ENCODE measurements around the gene TMEM250. TPM values are rescaled to one million over a fixed set of nuclear protein-coding genes. Genes with fewer than 3 reads are reported as not detected.

The TMEM250 gene
- total RNA-seq, 1 experiment from 2014 or later, result 48.4 TPM

DNA sequence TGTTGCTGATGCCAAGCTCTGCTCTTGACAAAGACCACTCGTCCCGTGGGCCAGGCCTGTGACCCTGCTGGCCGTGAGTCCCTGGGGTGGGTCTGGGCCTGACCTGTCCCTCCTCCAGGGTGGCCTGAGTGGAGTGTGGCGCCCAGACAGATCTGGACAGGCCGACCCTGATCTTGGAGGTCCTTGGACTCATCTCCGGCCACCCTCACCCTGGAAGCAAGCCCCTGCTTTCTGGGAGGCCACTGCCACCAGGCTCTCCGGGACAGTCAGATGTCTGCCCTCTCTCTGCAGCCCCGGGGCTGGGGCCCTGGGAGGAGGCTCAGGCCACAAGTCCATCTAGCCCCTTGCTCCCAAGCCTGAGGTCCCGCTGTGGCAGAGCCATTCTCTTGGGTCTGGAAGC is 31.2 kb upstream of the TMEM250 start:
- Histone ChIP-seq H3K27me3 (replicated peaks; ENCODE audit: insufficient read depth, low read depth, low read length, poor library complexity) (no peaks in the 10 kb centered on the region), H3K9me3 (ENCODE audit: low read depth, low read length, poor library complexity, severe bottlenecking) (no peaks in the 10 kb centered on the region), H3K4me3 (ENCODE audit: low read depth, low read length, poor library complexity, severe bottlenecking) (no peak overlapping the region), H3K36me3 (ENCODE audit: insufficient read depth, low read length, poor library complexity, severe bottlenecking) (no peaks in the 10 kb centered on the region), H3K4me1 (ENCODE audit: insufficient read depth, low read length, poor library complexity, severe bottlenecking) (peaks cover 5% of the 10 kb centered on the region), H3K27ac (ENCODE audit: low read depth, low read length, poor library complexity, severe bottlenecking) (no peak overlapping the region)
- intact Hi-C loops (cut with micrococcal nuclease; ENCODE audit: unreplicated experiment), result no loop called here
- POLR2A ChIA-PET (ENCODE audit: low non-redundant PET), result no interaction called here
- no TSS peak for BruUV-seq (replicated peaks)
- TF ChIP-seq CTCF (conservative IDR thresholded peaks at IDR 0.05; ENCODE audit: low read depth, low read length) (no peak), EZH2 (IDR thresholded peaks at IDR 0.05; ENCODE audit: borderline replicate concordance, low read depth, low read length, poor library complexity, severe bottlenecking) (no peak)
- no peak for DNase-seq (ENCODE audit: low spot score)
- CTCF ChIA-PET, result interaction anchor here (0.7 kb wide), 1 partner anchor 11 kb away, joined by 3 read pairs; no protein-coding TSS in a partner anchor

- no peaks in the 10 kb centered on the region for H3K36me3 ChIP-seq (ENCODE audit: insufficient read depth, low read length, poor library complexity, severe bottlenecking)
- H3K9me3 ChIP-seq (ENCODE audit: low read depth, low read length, poor library complexity, severe bottlenecking), result no peaks in the 10 kb centered on the region
- ChIA-PET CTCF (interaction anchor here (0.7 kb wide), 1 partner anchor 11 kb away, joined by 3 read pairs; no protein-coding TSS in a partner anchor), POLR2A (ENCODE audit: low non-redundant PET) (no interaction called here)
- H3K4me1 ChIP-seq (ENCODE audit: insufficient read depth, low read length, poor library complexity, severe bottlenecking), result peaks cover 5% of the 10 kb centered on the region
- H3K27me3 ChIP-seq (replicated peaks; ENCODE audit: insufficient read depth, low read depth, low read length, poor library complexity), result no peaks in the 10 kb centered on the region
- H3K27ac ChIP-seq (ENCODE audit: low read depth, low read length, poor library complexity, severe bottlenecking), result no peak overlapping the region
- TF ChIP-seq CTCF (conservative IDR thresholded peaks at IDR 0.05; ENCODE audit: low read depth, low read length), result no peak
- TF ChIP-seq EZH2 (IDR thresholded peaks at IDR 0.05; ENCODE audit: borderline replicate concordance, low read depth, low read length, poor library complexity, severe bottlenecking), result no peak
- intact Hi-C loops (cut with micrococcal nuclease; ENCODE audit: unreplicated experiment), result no loop called here
- no peak for DNase-seq (ENCODE audit: low spot score)
- no peak overlapping the region for H3K4me3 ChIP-seq (ENCODE audit: low read depth, low read length, poor library complexity, severe bottlenecking)
- no TSS peak for BruUV-seq (replicated peaks)
These were observed 30.7 kb upstream of the TMEM250 start for GRCh38 chr9:136149337-136149736.

GRCh38 chr9:136148766-136149165 is 30.1 kb upstream of the TMEM250 start:
- CTCF ChIA-PET, result no interaction called here
- TF ChIP-seq EZH2 (IDR thresholded peaks at IDR 0.05; ENCODE audit: borderline replicate concordance, low read depth, low read length, poor library complexity, severe bottlenecking) (no peak), CTCF (conservative IDR thresholded peaks at IDR 0.05; ENCODE audit: low read depth, low read length) (no peak)
- Histone ChIP-seq H3K27ac (ENCODE audit: low read depth, low read length, poor library complexity, severe bottlenecking) (no peak overlapping the region), H3K4me3 (ENCODE audit: low read depth, low read length, poor library complexity, severe bottlenecking) (no peak overlapping the region), H3K36me3 (ENCODE audit: insufficient read depth, low read length, poor library complexity, severe bottlenecking) (no peaks in the 10 kb centered on the region), H3K27me3 (replicated peaks; ENCODE audit: insufficient read depth, low read depth, low read length, poor library complexity) (no peaks in the 10 kb centered on the region), H3K9me3 (ENCODE audit: low read depth, low read length, poor library complexity, severe bottlenecking) (no peaks in the 10 kb centered on the region), H3K4me1 (ENCODE audit: insufficient read depth, low read length, poor library complexity, severe bottlenecking) (peaks cover 8% of the 10 kb centered on the region)
- no TSS peak for BruUV-seq (replicated peaks)
- POLR2A ChIA-PET (ENCODE audit: low non-redundant PET), result no interaction called here
- no peak for DNase-seq (ENCODE audit: low spot score)
- intact Hi-C loops (cut with micrococcal nuclease; ENCODE audit: unreplicated experiment), result no loop called here
